ENCODE results near the gene ALDH2. TPM values are rescaled to one million over a fixed set of nuclear protein-coding genes. Genes with fewer than 3 reads are reported as not detected.

Gene ALDH2
- total and polyA plus RNA-seq, 2 of the 8 experiments (the other 6 are each of a cell fraction or from before 2014, with no cell fraction given) = 25.4 to 43.8 TPM

DNA sequence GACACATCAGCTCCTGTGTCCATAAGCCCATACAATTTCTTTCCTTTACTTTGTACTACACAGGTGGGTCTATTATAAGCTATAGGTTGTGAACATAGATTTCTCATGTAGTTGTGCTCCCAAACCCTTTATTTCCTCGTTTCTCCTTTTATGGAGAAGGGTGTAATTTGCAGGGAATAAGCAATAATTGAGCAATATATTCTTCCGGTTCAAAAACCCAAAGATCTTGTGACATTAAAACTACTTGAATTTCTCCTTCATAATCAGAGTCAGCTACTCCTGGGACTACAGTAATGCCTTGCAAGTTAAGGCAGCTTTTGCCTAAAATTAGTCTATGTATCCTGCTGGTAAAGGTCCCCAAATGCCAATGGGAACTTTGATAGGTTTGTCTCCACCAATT, 56.2 kb downstream of the ALDH2 start:
- no peak overlapping the region for H3K4ac ChIP-seq (replicated peaks; ENCODE audit: insufficient read length, low read depth, low read length)
- no peaks in the 10 kb centered on the region for H3K79me1 ChIP-seq (ENCODE audit: low read depth, low read length)
- no peak overlapping the region for H3K18ac ChIP-seq (ENCODE audit: extremely low read depth, low read length)
- no peak for FAIRE-seq
- H3K4me1 ChIP-seq (replicated peaks in 1 of 4; ENCODE audit: control insufficient read depth in 3 of 4, insufficient read depth in 4 of 4, low read length in 3 of 4) = peaks cover 0 to 5% (median 0%) of the 10 kb centered on the region in 4 experiments; a peak in 1 of 7 replicates
- CTCF ChIA-PET (ENCODE audit: partially characterized antibody) = interaction anchor here (0.7 to 1.9 kb wide), 10 partner anchors 8 to 229 kb away, joined by 3 to 6 read pairs (median 4); no protein-coding TSS in a partner anchor
- no peak overlapping the region for H2BK15ac ChIP-seq (ENCODE audit: low read length)
- no peak overlapping the region for H3K56ac ChIP-seq (replicated peaks; ENCODE audit: insufficient read length, low read depth, low read length)
- WGBS, 2 experiments (ENCODE audit: extremely low coverage in 1 of 2, insufficient coverage in 1 of 2, insufficient read length in 1 of 2, insufficient replicate concordance in 2 of 2, low coverage in 1 of 2, low lambda C conversion rate in 2 of 2, missing lambda C conversion rate in 1 of 2) = 83% methylated on average over 2 of the region's 2 CpGs; no CpG with 5 or more reads in 1 of the 2 experiments
- no peak for DNase-seq (ENCODE audit: low read depth in 1 of 2, low spot score in 2 of 2)
- no peak overlapping the region for H4K8ac ChIP-seq (ENCODE audit: extremely low read depth, insufficient read depth, low read length)
- H2BK120ac ChIP-seq (replicated peaks; ENCODE audit: low read depth, low read length) = no peak overlapping the region
- no peak overlapping the region for H3K27ac ChIP-seq (ENCODE audit: low read depth, low read length)
- H3K79me2 ChIP-seq (ENCODE audit: control insufficient read depth in 1 of 2, insufficient read depth in 2 of 2, low read length in 2 of 2) = no peaks in the 10 kb centered on the region
- no peak overlapping the region for H3K23ac ChIP-seq (ENCODE audit: insufficient read length)
- H3K36me3 ChIP-seq (ENCODE audit: control insufficient read depth in 2 of 4, insufficient read depth in 4 of 4, low read length in 3 of 4) = no peaks in the 10 kb centered on the region
- H2BK5ac ChIP-seq (ENCODE audit: low read depth, low read length) = no peak overlapping the region
- no peak overlapping the region for H3K9ac ChIP-seq (replicated peaks in 1 of 4; ENCODE audit: extremely low read depth in 1 of 4, low read depth in 3 of 4, low read length in 3 of 4)
- no peaks in the 10 kb centered on the region for H3K27me3 ChIP-seq (replicated peaks in 1 of 4; ENCODE audit: control insufficient read depth in 3 of 4, extremely low read depth in 1 of 4, insufficient read depth in 3 of 4, low read length in 3 of 4)
- H3K4me2 ChIP-seq (ENCODE audit: insufficient read depth in 1 of 2, low read depth in 2 of 2, low read length in 2 of 2) = no peak overlapping the region
- H3K9me3 ChIP-seq (ENCODE audit: insufficient read depth in 2 of 2, low read depth in 1 of 2, low read length in 1 of 2) = peaks cover 0 to 3% of the 10 kb centered on the region in 2 experiments; a peak in 1 of 4 replicates
- no peaks in the 10 kb centered on the region for H4K20me1 ChIP-seq (replicated peaks in 1 of 2; ENCODE audit: control insufficient read depth in 1 of 2, insufficient read depth in 2 of 2, low read length in 2 of 2)
- no peak overlapping the region for H2AFZ ChIP-seq (ENCODE audit: low read length)
- H2AK5ac ChIP-seq (ENCODE audit: low read depth, low read length) = no peak overlapping the region
- no peak overlapping the region for H3K4me3 ChIP-seq (ENCODE audit: extremely low read depth in 1 of 4, insufficient read depth in 2 of 4, low read depth in 3 of 4, low read length in 4 of 4)
- H4K91ac ChIP-seq (replicated peaks; ENCODE audit: insufficient read length, low read length) = no peak overlapping the region
- H3K14ac ChIP-seq (ENCODE audit: insufficient read length) = no peak overlapping the region
- POLR2A ChIA-PET (ENCODE audit: partially characterized antibody) = interaction anchor here (0.6 to 1.3 kb wide), 3 partner anchors 10 to 200 kb away, joined by 3 to 4 read pairs (median 3); no protein-coding TSS in a partner anchor
- H2BK12ac ChIP-seq (ENCODE audit: low read depth, low read length) = no peak overlapping the region
- H3K23me2 ChIP-seq (ENCODE audit: low read depth, low read length) = no peaks in the 10 kb centered on the region
- H4K5ac ChIP-seq (ENCODE audit: insufficient read length, low read depth, low read length) = no peak overlapping the region
- no peak overlapping the region for H2BK20ac ChIP-seq (ENCODE audit: low read length)
- TF ChIP-seq SP4 (IDR thresholded peaks at IDR 0.05; ENCODE audit: low read length) (no peak), EZH2 (IDR thresholded peaks at IDR 0.05; ENCODE audit: low read depth, low read length, severe bottlenecking) (no peak), CHD2 (IDR thresholded peaks at IDR 0.05; ENCODE audit: low read length) (no peak), RNF2 (IDR thresholded peaks at IDR 0.05; ENCODE audit: borderline replicate concordance, low read depth, low read length, missing control alignments, poor library complexity, severe bottlenecking) (no peak), RXRA (IDR thresholded peaks at IDR 0.05; ENCODE audit: insufficient read depth, low read depth, low read length) (no peak), CBX8 (IDR thresholded peaks at IDR 0.05; ENCODE audit: borderline replicate concordance, low read depth, low read length) (no peak), MAFK (IDR thresholded peaks at IDR 0.05; ENCODE audit: low read depth, low read length) (no peak), SIN3A (conservative IDR thresholded peaks at IDR 0.05 in 1 of 2, IDR thresholded peaks at IDR 0.05 in 1 of 2; ENCODE audit: low read depth in 1 of 2, low read length in 2 of 2) (no peak), PHF8 (conservative IDR thresholded peaks at IDR 0.05; ENCODE audit: low read depth, low read length) (no peak), BACH1 (IDR thresholded peaks at IDR 0.05; ENCODE audit: low read length) (no peak), POU5F1 (IDR thresholded peaks at IDR 0.05; ENCODE audit: low read depth, low read length) (no peak)
- TF ChIP-seq, protein P1, sequence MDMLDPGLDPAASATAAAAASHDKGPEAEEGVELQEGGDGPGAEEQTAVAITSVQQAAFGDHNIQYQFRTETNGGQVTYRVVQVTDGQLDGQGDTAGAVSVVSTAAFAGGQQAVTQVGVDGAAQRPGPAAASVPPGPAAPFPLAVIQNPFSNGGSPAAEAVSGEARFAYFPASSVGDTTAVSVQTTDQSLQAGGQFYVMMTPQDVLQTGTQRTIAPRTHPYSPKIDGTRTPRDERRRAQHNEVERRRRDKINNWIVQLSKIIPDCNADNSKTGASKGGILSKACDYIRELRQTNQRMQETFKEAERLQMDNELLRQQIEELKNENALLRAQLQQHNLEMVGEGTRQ (IDR thresholded peaks at IDR 0.05; ENCODE audit: low read length) = no peak
